SK-N-MC (cell line): ENCODE results near the gene CHST15.
"Not testable (repeated sequence)": the region's sequence is repeated elsewhere in the genome, so short reads cannot be mapped to it uniquely, and the experiment has no call there.

Experiments used
- EZH2 ChIP-seq: fragments of 200-600 bp; sonication (generic); IDR thresholded peaks from one replicate; pipeline ENCODE4 v1.6.1; 2017; ENCODE audit warnings: antibody characterized with exemption
- FOXP2 ChIP-seq: optimal IDR thresholded peaks from 2 replicates; pipeline ENCODE3; 2011; ENCODE audit warnings: mild to moderate bottlenecking, moderate library complexity; ENCODE audit not compliant: insufficient read depth; ENCODE audit errors: extremely low read length, control extremely low read depth
- POLR2AphosphoS5 ChIP-seq: IDR thresholded peaks from 2 replicates; pipeline ENCODE4 v1.6.1; 2012; ENCODE audit warnings: mild to moderate bottlenecking, low read depth, low read length, borderline replicate concordance

GRCh38 chr10:124034576-124035305 is 58.7 kb downstream of the CHST15 start:
- TF ChIP-seq EZH2, POLR2AphosphoS5, FOXP2: not testable (repeated sequence)
